Caco-2 (cell line): ENCODE data around the gene CTTNBP2NL. TPM values are rescaled to one million over a fixed set of nuclear protein-coding genes. Genes with fewer than 3 reads are reported as not detected.

ENCODE experiments used
- BruUV-seq: library from RNA; stranded (reverse); fragments of 400-500 nt; replicated peaks from 2 replicates; lab custom pipeline; 2021; lab: Mats Ljungman, UMichigan
- CTCF ChIA-PET: fragments of 300-600 bp; sonication (Branson Sonifier 250); formaldehyde crosslinking; loops from one replicate; lab custom pipeline; 2022; ENCODE audit warnings: antibody characterized with exemption; lab: Charles Lee
- POLR2A ChIA-PET: fragments of 300-600 bp; sonication (Branson Sonifier 250); formaldehyde crosslinking; loops from one replicate; lab custom pipeline; 2022; ENCODE audit warnings: antibody characterized with exemption; lab: Charles Lee
- DNase-seq, 2 experiments: peaks; one replicate each; pipeline versions ENCODE4 v3.0.0 to v3.0.0-alpha.2; 2020 to 2022
- H3K27me3 ChIP-seq: replicated peaks from 2 replicates; pipeline ENCODE4 v1.6.0; 2011; ENCODE audit warnings: low read length; ENCODE audit not compliant: control insufficient read depth, insufficient read depth
- H3K36me3 ChIP-seq: 2 replicates; pipeline ENCODE4 v1.5.1; 2011; ENCODE audit warnings: low read length; ENCODE audit not compliant: control insufficient read depth, insufficient read depth
- H3K4me1 ChIP-seq: fragments of 250-450 bp; sonication (Bioruptor Pico); 2 replicates; pipeline ENCODE4 v1.5.1; 2020; ENCODE audit warnings: mild to moderate bottlenecking
- H3K4me3 ChIP-seq: 2 replicates; pipeline ENCODE4 v1.5.1; 2011; ENCODE audit warnings: low read depth, mild to moderate bottlenecking, control low read depth, low read length
- H3K9me3 ChIP-seq: fragments of 250-450 bp; sonication (Bioruptor Pico); 2 replicates; pipeline ENCODE4 v1.5.1; 2020; ENCODE audit warnings: mild to moderate bottlenecking, moderate library complexity
- H3K27ac Mint-ChIP-seq: one replicate; pipeline ENCODE4 v1.8.0; 2022; ENCODE audit warnings: mixed read lengths; ENCODE audit not compliant: unreplicated experiment
- H3K27me3 Mint-ChIP-seq: one replicate; pipeline ENCODE4 v1.8.0; 2022; ENCODE audit warnings: mixed read lengths; ENCODE audit not compliant: insufficient read depth, unreplicated experiment
- H3K36me3 Mint-ChIP-seq: one replicate; pipeline ENCODE4 v1.8.0; 2022; ENCODE audit warnings: mild to moderate bottlenecking, mixed read lengths; ENCODE audit not compliant: insufficient read depth, unreplicated experiment
- H3K4me1 Mint-ChIP-seq: one replicate; pipeline ENCODE4 v1.8.0; 2022; ENCODE audit warnings: low read depth, mixed read lengths; ENCODE audit not compliant: unreplicated experiment
- H3K4me3 Mint-ChIP-seq: one replicate; pipeline ENCODE4 v1.8.0; 2022; ENCODE audit warnings: mild to moderate bottlenecking, moderate library complexity, mixed read lengths; ENCODE audit not compliant: unreplicated experiment
- H3K9me3 Mint-ChIP-seq: one replicate; pipeline ENCODE4 v1.8.0; 2022; ENCODE audit warnings: mixed read lengths; ENCODE audit not compliant: unreplicated experiment
- intact Hi-C: fragments of 100-400 bp; cut with micrococcal nuclease; formaldehyde crosslinking; loops from one replicate; pipeline ENCODE4 v1.10.0; 2022; ENCODE audit not compliant: unreplicated experiment
- total RNA-seq: library from RNA; stranded (reverse); gene quantifications from 2 replicates; pipeline ENCODE4 v1.2.3, GENCODE V29; 2022
- TF ChIP-seq, protein P1 (sequence below), 2 experiments: fragments of 200-600 bp in 1 of 2; IDR thresholded peaks; 1 replicate in 1 of 2; 2 replicates in 1 of 2; pipeline versions ENCODE4 v1.5.1 to v1.8.0; 2011 to 2022; ENCODE audit warnings: antibody characterized with exemption in 1 of 2, control low read depth in 1 of 2, inconsistent platforms in 1 of 2, low read depth in 1 of 2, low read length in 1 of 2, mild to moderate bottlenecking in 1 of 2, moderate library complexity in 1 of 2; ENCODE audit not compliant: insufficient read depth in 1 of 2, severe bottlenecking in 1 of 2, unreplicated experiment in 1 of 2

CTTNBP2NL gene
- total RNA-seq, 1 experiment from 2014 or later, result 11.3 TPM

DNA sequence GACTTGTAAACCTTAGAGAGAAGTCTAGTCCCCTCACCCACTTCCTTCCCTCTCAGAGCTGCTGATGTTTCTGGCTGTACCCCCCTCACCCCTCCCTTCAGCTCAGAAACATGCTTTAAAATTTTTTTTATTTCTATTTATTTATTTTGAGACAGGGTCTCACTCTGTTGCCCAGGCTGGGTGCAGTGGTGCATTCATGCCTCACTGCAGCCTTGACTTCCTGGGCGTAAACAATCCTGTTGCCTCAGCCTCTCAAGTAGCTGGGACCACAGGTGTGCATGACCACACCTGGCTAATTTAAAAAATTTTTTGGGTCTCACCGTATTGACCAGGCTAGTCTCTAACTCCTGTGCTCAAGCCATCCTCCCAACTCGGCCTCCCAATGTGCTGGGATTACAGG, 109.9 kb downstream of the CTTNBP2NL start:
- POLR2A ChIA-PET, result no interaction called here
- intact Hi-C loops, result no loop called here

DNA sequence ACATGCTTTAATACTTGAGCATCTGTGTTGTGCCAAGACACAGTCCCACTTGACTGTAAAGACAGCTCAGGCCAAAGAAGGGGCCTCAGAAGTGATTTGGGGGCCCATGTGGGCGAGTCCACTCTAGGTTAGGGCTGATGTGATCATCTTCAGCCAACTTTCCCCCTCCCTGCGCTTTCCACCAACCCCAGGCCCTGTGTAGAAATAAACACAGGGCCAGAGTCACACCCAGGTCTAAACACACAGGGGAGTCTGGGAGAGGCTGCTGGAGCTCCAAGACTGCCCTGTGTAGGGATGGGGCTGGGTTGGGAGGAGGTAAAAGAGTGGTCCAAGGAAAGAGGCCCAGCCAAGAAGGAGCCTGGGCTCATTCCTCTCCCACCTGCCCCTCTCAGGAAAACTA, 110.3 kb downstream of the CTTNBP2NL start:
- H3K36me3 Mint-ChIP-seq, result no peaks in the 10 kb centered on the region
- no peaks in the 10 kb centered on the region for H3K27me3 ChIP-seq
- no peak overlapping the region for H3K4me3 ChIP-seq
- ChIA-PET POLR2A (no interaction called here), CTCF (no interaction called here)
- TF ChIP-seq, protein P1, sequence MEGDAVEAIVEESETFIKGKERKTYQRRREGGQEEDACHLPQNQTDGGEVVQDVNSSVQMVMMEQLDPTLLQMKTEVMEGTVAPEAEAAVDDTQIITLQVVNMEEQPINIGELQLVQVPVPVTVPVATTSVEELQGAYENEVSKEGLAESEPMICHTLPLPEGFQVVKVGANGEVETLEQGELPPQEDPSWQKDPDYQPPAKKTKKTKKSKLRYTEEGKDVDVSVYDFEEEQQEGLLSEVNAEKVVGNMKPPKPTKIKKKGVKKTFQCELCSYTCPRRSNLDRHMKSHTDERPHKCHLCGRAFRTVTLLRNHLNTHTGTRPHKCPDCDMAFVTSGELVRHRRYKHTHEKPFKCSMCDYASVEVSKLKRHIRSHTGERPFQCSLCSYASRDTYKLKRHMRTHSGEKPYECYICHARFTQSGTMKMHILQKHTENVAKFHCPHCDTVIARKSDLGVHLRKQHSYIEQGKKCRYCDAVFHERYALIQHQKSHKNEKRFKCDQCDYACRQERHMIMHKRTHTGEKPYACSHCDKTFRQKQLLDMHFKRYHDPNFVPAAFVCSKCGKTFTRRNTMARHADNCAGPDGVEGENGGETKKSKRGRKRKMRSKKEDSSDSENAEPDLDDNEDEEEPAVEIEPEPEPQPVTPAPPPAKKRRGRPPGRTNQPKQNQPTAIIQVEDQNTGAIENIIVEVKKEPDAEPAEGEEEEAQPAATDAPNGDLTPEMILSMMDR (IDR thresholded peaks at IDR 0.05; ENCODE audit: insufficient read depth in 1 of 2, low read depth in 1 of 2, low read length in 1 of 2, severe bottlenecking in 1 of 2, unreplicated experiment in 1 of 2), result no peak
- intact Hi-C loops, result no loop called here
- no peak for DNase-seq
- H3K4me1 Mint-ChIP-seq, result no peaks in the 10 kb centered on the region
- BruUV-seq, result no TSS peak
- H3K9me3 ChIP-seq, result no peaks in the 10 kb centered on the region
- H3K4me1 ChIP-seq, result no peaks in the 10 kb centered on the region
- H3K36me3 ChIP-seq, result no peaks in the 10 kb centered on the region
- peaks cover 11% of the 10 kb centered on the region for H3K27me3 Mint-ChIP-seq
- no peak overlapping the region for H3K4me3 Mint-ChIP-seq
- H3K9me3 Mint-ChIP-seq, result no peaks in the 10 kb centered on the region
- H3K27ac Mint-ChIP-seq, result no peak overlapping the region

More for the DNA sequence above, 109.9 kb downstream of the CTTNBP2NL start:
- H3K9me3 ChIP-seq, result no peaks in the 10 kb centered on the region
- no TSS peak for BruUV-seq
- H3K36me3 ChIP-seq, result no peaks in the 10 kb centered on the region
- Mint-ChIP-seq H3K27me3 (peaks cover 11% of the 10 kb centered on the region), H3K36me3 (no peaks in the 10 kb centered on the region), H3K4me3 (no peak overlapping the region), H3K9me3 (no peaks in the 10 kb centered on the region), H3K27ac (no peak overlapping the region), H3K4me1 (no peaks in the 10 kb centered on the region)
- TF ChIP-seq, protein P1 (IDR thresholded peaks at IDR 0.05; ENCODE audit: insufficient read depth in 1 of 2, low read depth in 1 of 2, low read length in 1 of 2, severe bottlenecking in 1 of 2, unreplicated experiment in 1 of 2), result no peak
- H3K4me1 ChIP-seq, result no peaks in the 10 kb centered on the region
- H3K4me3 ChIP-seq, result no peak overlapping the region
- no peaks in the 10 kb centered on the region for H3K27me3 ChIP-seq
- no peak for DNase-seq
- CTCF ChIA-PET, result no interaction called here

DNA sequence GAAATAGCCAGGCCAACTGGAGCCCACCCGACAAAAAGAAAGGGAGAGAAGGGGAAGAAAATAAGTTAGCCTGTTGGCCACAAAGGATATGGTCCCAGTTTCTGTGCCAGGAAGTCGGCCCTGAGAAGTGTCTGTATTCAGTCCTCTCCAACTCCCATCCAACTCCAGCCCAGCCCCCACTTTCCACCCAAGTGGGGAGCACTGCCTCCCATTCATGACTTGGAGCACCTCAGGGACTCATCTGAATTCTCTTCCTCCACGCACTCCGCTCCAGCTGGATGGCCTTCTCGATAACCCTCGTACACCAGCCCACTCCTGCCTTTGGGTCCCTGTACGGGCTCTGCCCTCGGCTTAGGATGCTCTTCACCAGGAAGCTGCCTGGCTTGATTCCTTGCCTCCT, 110.7 kb downstream of the CTTNBP2NL start:
- Mint-ChIP-seq H3K9me3 (no peaks in the 10 kb centered on the region), H3K4me3 (no peak overlapping the region), H3K4me1 (no peaks in the 10 kb centered on the region), H3K36me3 (no peaks in the 10 kb centered on the region), H3K27me3 (peaks cover 11% of the 10 kb centered on the region), H3K27ac (no peak overlapping the region)
- Histone ChIP-seq H3K27me3 (no peaks in the 10 kb centered on the region), H3K36me3 (no peaks in the 10 kb centered on the region), H3K9me3 (no peaks in the 10 kb centered on the region), H3K4me3 (no peak overlapping the region), H3K4me1 (no peaks in the 10 kb centered on the region)
- ChIA-PET POLR2A (no interaction called here), CTCF (no interaction called here)
- no peak for DNase-seq
- intact Hi-C loops, result no loop called here
- BruUV-seq, result no TSS peak
- TF ChIP-seq, protein P1 (IDR thresholded peaks at IDR 0.05; ENCODE audit: insufficient read depth in 1 of 2, low read depth in 1 of 2, low read length in 1 of 2, severe bottlenecking in 1 of 2, unreplicated experiment in 1 of 2), result no peak
